Testis (tissue), 3 donors: ENCODE measurements around the gene FGF11. TPM values are rescaled to one million over a fixed set of nuclear protein-coding genes. Genes with fewer than 3 reads are reported as not detected.
A peak's percentile ranks its signal among the peaks of the same experiment; 100 is the strongest.

ENCODE experiments used
- DNase-seq: peaks from one replicate; pipeline ENCODE4 v3.0.0-alpha.2; 2019
- H3K27ac ChIP-seq, 2 donors: fragments of 200-600 bp; sonication (generic); one replicate each; pipeline ENCODE4 v1.5.1; 2019
- H3K27me3 ChIP-seq: fragments of 200-600 bp; sonication (generic); one replicate; pipeline ENCODE4 v1.5.1; 2019
- H3K36me3 ChIP-seq: fragments of 200-600 bp; sonication (generic); one replicate; pipeline ENCODE4 v1.5.1; 2017; ENCODE audit warnings: low read depth; ENCODE audit errors: missing control alignments
- H3K4me1 ChIP-seq: fragments of 200-600 bp; sonication (generic); one replicate; pipeline ENCODE4 v1.5.1; 2019
- H3K4me3 ChIP-seq, 2 donors: fragments of 200-600 bp; sonication (generic); one replicate each; pipeline ENCODE4 v1.5.1; 2017 to 2019
- H3K9me3 ChIP-seq: fragments of 200-600 bp; sonication (generic); one replicate; pipeline ENCODE4 v1.5.1; 2017
- CTCF ChIP-seq, 3 experiments: fragments of 450-650 bp in 2 of 3; fragments of 200-600 bp in 1 of 3; sonication (generic) in 1 of 3; IDR thresholded peaks; one replicate each; pipeline ENCODE4 v1.5.1; 2016 to 2019; ENCODE audit warnings: antibody characterized with exemption in 3 of 3, mild to moderate bottlenecking in 2 of 3, moderate library complexity in 1 of 3
- POLR2A ChIP-seq: fragments of 450-650 bp; IDR thresholded peaks from one replicate; pipeline ENCODE4 v1.6.1; 2017; ENCODE audit warnings: antibody characterized with exemption, mild to moderate bottlenecking, moderate library complexity
- WGBS, 2 donors: methylation state at CpG; one replicate each; pipeline ENCODE4 v1.1.5; 2018; 5-methylcytosine and 5-hydroxymethylcytosine counted together
- intact Hi-C: fragments of 100-400 bp; cut with DNase I; formaldehyde crosslinking; loops from one replicate; pipeline ENCODE4 v1.15.1; 2023; ENCODE audit warnings: low total_unique reads
- polyA plus RNA-seq: library from polyadenylated mRNA; stranded (reverse); fragments of 350-450 nt; fragmentation: Illumina TruSeq; extraction: RNeasy Lipid Tissue Mini Kit (QIAGEN cat#74804); gene quantifications from one replicate; pipeline ENCODE4 v1.2.3, GENCODE V29; 2014; ENCODE audit warnings: low read depth, low replicate concordance; ENCODE audit not compliant: insufficient read depth
- total RNA-seq, 2 donors: library from RNA; depleted of rRNA; stranded (reverse); fragments of >200 nt; gene quantifications; one replicate each; pipeline ENCODE4 v1.2.3, GENCODE V29; 2016

Gene FGF11
- total and polyA plus RNA-seq, 3 donors from 2014 or later = 3.2 to 4.6 (median 4.2) TPM

- peak overlapping the region in 1 of 2 donors; percentile 78 for H3K4me3 ChIP-seq
- intact Hi-C loops = no loop called here
- H3K27me3 ChIP-seq = no peaks in the 10 kb centered on the region
- no peak for DNase-seq
- 8 to 12% methylated on average over 3 of the region's 3 CpGs for WGBS, 2 donors
- H3K27ac ChIP-seq = peak overlapping the region in 1 of 2 donors; percentile 21
- H3K4me1 ChIP-seq = peaks cover 42% of the 10 kb centered on the region
- no peaks in the 10 kb centered on the region for H3K9me3 ChIP-seq
- H3K36me3 ChIP-seq = no peaks in the 10 kb centered on the region
- TF ChIP-seq CTCF (IDR thresholded peaks at IDR 0.05) (no peak), POLR2A (no peak)
Measured at GRCh38 chr17:7486181-7486580, 46.9 kb downstream of the FGF11 start.

- intact Hi-C loops = no loop called here
- H3K27ac ChIP-seq = no peak overlapping the region
- 59 to 65% methylated on average over 8 of the region's 8 CpGs for WGBS, 2 donors
- DNase-seq = no peak
- no peaks in the 10 kb centered on the region for H3K36me3 ChIP-seq
- no peak overlapping the region for H3K4me3 ChIP-seq
- H3K27me3 ChIP-seq = no peaks in the 10 kb centered on the region
- peaks cover 38% of the 10 kb centered on the region for H3K4me1 ChIP-seq
- H3K9me3 ChIP-seq = no peaks in the 10 kb centered on the region
- no peak for TF ChIP-seq CTCF (IDR thresholded peaks at IDR 0.05)
- TF ChIP-seq POLR2A = no peak
Measured at GRCh38 chr17:7490144-7490543, 50.8 kb downstream of the FGF11 start.

- no peaks in the 10 kb centered on the region for H3K9me3 ChIP-seq
- peaks cover 29% of the 10 kb centered on the region for H3K4me1 ChIP-seq
- no peak for DNase-seq
- intact Hi-C loops = no loop called here
- no peaks in the 10 kb centered on the region for H3K27me3 ChIP-seq
- no peak for TF ChIP-seq POLR2A
- no peak for TF ChIP-seq CTCF (IDR thresholded peaks at IDR 0.05)
- no peaks in the 10 kb centered on the region for H3K36me3 ChIP-seq
- WGBS, 2 donors = 86 to 97% methylated on average over 1 of the region's 1 CpG
- no peak overlapping the region for H3K4me3 ChIP-seq
- no peak overlapping the region for H3K27ac ChIP-seq
Measured at GRCh38 chr17:7491583-7491982, 52.3 kb downstream of the FGF11 start.

GRCh38 chr17:7493941-7494340, 54.6 kb downstream of the FGF11 start:
- H3K27ac ChIP-seq = no peak overlapping the region
- H3K36me3 ChIP-seq = no peaks in the 10 kb centered on the region
- H3K9me3 ChIP-seq = no peaks in the 10 kb centered on the region
- TF ChIP-seq CTCF (IDR thresholded peaks at IDR 0.05) (no peak), POLR2A (no peak)
- intact Hi-C loops = no loop called here
- no peaks in the 10 kb centered on the region for H3K27me3 ChIP-seq
- H3K4me3 ChIP-seq = no peak overlapping the region
- DNase-seq = no peak
- whole genome bisulfite sequencing, 2 donors = 79 to 86% methylated on average over 3 of the region's 3 CpGs
- H3K4me1 ChIP-seq = peaks cover 11% of the 10 kb centered on the region

Other genes with a start within 250 kb of the FGF11 start
Only the 30 nearest of the 40 such genes appear.
- 10 to 100 TPM; 86.4 to 94.0 TPM for gene CTDNEP1, start 187.8 kb upstream of the FGF11 start, total RNA-seq
- 138 TPM for gene CTDNEP1, start 187.8 kb upstream of the FGF11 start, polyA plus RNA-seq
- 100 to 1,000 TPM; 107 to 123 TPM for gene ELP5, start 187.3 kb upstream of the FGF11 start, total RNA-seq
- 295 TPM for gene ELP5, start 187.3 kb upstream of the FGF11 start, polyA plus RNA-seq
- 1 to 10 TPM; 4.5 to 6.9 TPM for gene CLDN7, start 177.0 kb upstream of the FGF11 start, total RNA-seq
- 8.8 TPM for gene CLDN7, start 177.0 kb upstream of the FGF11 start, polyA plus RNA-seq
- gene SLC2A4, start 157.8 kb upstream of the FGF11 start, total RNA-seq = 1 to 10 TPM; 4.2 to 6.6 TPM
- gene SLC2A4, start 157.8 kb upstream of the FGF11 start, polyA plus RNA-seq = 4.7 TPM
- 100 to 1,000 TPM; 276 to 549 TPM for gene YBX2, start 144.9 kb upstream of the FGF11 start, total RNA-seq
- gene YBX2, start 144.9 kb upstream of the FGF11 start, polyA plus RNA-seq = 1,120 TPM
- gene EIF5A, start 131.9 kb upstream of the FGF11 start, total RNA-seq = 100 to 1,000 TPM; 193 to 229 TPM
- 388 TPM for gene EIF5A, start 131.9 kb upstream of the FGF11 start, polyA plus RNA-seq
- 100 to 1,000 TPM; 204 to 239 TPM for gene GPS2, start 124.2 kb upstream of the FGF11 start, total RNA-seq
- gene GPS2, start 124.2 kb upstream of the FGF11 start, polyA plus RNA-seq = 219 TPM
- gene NEURL4, start 110.2 kb upstream of the FGF11 start, total RNA-seq = 10 to 100 TPM; 34.5 to 50.6 TPM
- gene NEURL4, start 110.2 kb upstream of the FGF11 start, polyA plus RNA-seq = 38.3 TPM
- gene ACAP1, start 103.0 kb upstream of the FGF11 start, total RNA-seq = 100 to 1,000 TPM in 1 of 2 donors, 10 to 100 TPM in 1; 12.6 to 140 TPM
- gene ACAP1, start 103.0 kb upstream of the FGF11 start, polyA plus RNA-seq = 95.2 TPM
- 1 to 10 TPM; 4.8 to 5.0 TPM for gene KCTD11, start 87.3 kb upstream of the FGF11 start, total RNA-seq
- 6.8 TPM for gene KCTD11, start 87.3 kb upstream of the FGF11 start, polyA plus RNA-seq
- gene TMEM95, start 84.4 kb upstream of the FGF11 start, total RNA-seq = 1 to 10 TPM; 2.8 to 6.6 TPM
- gene TMEM95, start 84.4 kb upstream of the FGF11 start, polyA plus RNA-seq = 9.9 TPM
- 1 to 10 TPM; 3.7 to 6.8 TPM for gene TNK1, start 58.4 kb upstream of the FGF11 start, total RNA-seq
- gene TNK1, start 58.4 kb upstream of the FGF11 start, polyA plus RNA-seq = 4.0 TPM
- gene PLSCR3, start 45.0 kb upstream of the FGF11 start, total RNA-seq = 10 to 100 TPM; 13.6 to 19.4 TPM
- 14.2 TPM for gene PLSCR3, start 45.0 kb upstream of the FGF11 start, polyA plus RNA-seq
- 10 to 100 TPM; 18.7 to 33.3 TPM for gene TMEM256, start 35.4 kb upstream of the FGF11 start, total RNA-seq
- 27.3 TPM for gene TMEM256, start 35.4 kb upstream of the FGF11 start, polyA plus RNA-seq
- gene NLGN2, start 31.7 kb upstream of the FGF11 start, total RNA-seq = 10 to 100 TPM in 1 of 2 donors, 1 to 10 TPM in 1; 9.9 to 10.7 TPM
- 8.4 TPM for gene NLGN2, start 31.7 kb upstream of the FGF11 start, polyA plus RNA-seq
- gene SPEM1, start 19.2 kb upstream of the FGF11 start, total RNA-seq = 10 to 100 TPM in 1 of 2 donors, 1 to 10 TPM in 1; 8.5 to 18.7 TPM
- 67.7 TPM for gene SPEM1, start 19.2 kb upstream of the FGF11 start, polyA plus RNA-seq
- gene SPEM2, start 13.9 kb upstream of the FGF11 start, total RNA-seq = 100 to 1,000 TPM in 1 of 2 donors, 10 to 100 TPM in 1; 41.4 to 202 TPM
- gene SPEM2, start 13.9 kb upstream of the FGF11 start, polyA plus RNA-seq = 111 TPM
- gene SPEM3, start 10.7 kb upstream of the FGF11 start, total RNA-seq = 10 to 100 TPM in 1 of 2 donors, 1 to 10 TPM in 1; 5.7 to 18.8 TPM
- 63.0 TPM for gene SPEM3, start 10.7 kb upstream of the FGF11 start, polyA plus RNA-seq
- 10 to 100 TPM in 1 of 2 donors, 1 to 10 TPM in 1; 7.9 to 11.7 TPM for gene TMEM102, start 4.1 kb upstream of the FGF11 start, total RNA-seq
- 6.5 TPM for gene TMEM102, start 4.1 kb upstream of the FGF11 start, polyA plus RNA-seq
- 1 to 10 TPM; 6.2 to 7.4 TPM for gene CHRNB1, start 5.5 kb downstream of the FGF11 start, total RNA-seq
- gene CHRNB1, start 5.5 kb downstream of the FGF11 start, polyA plus RNA-seq = 6.9 TPM
- 10 to 100 TPM; 34.0 to 43.4 TPM for gene ZBTB4, start 40.1 kb downstream of the FGF11 start, total RNA-seq
- gene ZBTB4, start 40.1 kb downstream of the FGF11 start, polyA plus RNA-seq = 39.5 TPM
- 1 to 10 TPM; 1.8 to 3.9 TPM for gene SLC35G6, start 41.9 kb downstream of the FGF11 start, total RNA-seq
- gene SLC35G6, start 41.9 kb downstream of the FGF11 start, polyA plus RNA-seq = 3.9 TPM
- gene POLR2A, start 44.9 kb downstream of the FGF11 start, total RNA-seq = 100 to 1,000 TPM; 359 to 391 TPM
- 175 TPM for gene POLR2A, start 44.9 kb downstream of the FGF11 start, polyA plus RNA-seq
- gene TNFSF12, start 109.5 kb downstream of the FGF11 start, total RNA-seq = 10 to 100 TPM; 17.0 to 20.6 TPM
- gene TNFSF12, start 109.5 kb downstream of the FGF11 start, polyA plus RNA-seq = 21.5 TPM
- 1 to 10 TPM; 1.2 to 5.1 TPM for gene TNFSF13, start 119.2 kb downstream of the FGF11 start, total RNA-seq
- 11.5 TPM for gene TNFSF13, start 119.2 kb downstream of the FGF11 start, polyA plus RNA-seq
- 10 to 100 TPM; 77.4 to 83.5 TPM for gene SENP3, start 122.4 kb downstream of the FGF11 start, total RNA-seq
- 108 TPM for gene SENP3, start 122.4 kb downstream of the FGF11 start, polyA plus RNA-seq
- 1 to 10 TPM; 2.0 to 6.4 TPM for gene CD68, start 140.1 kb downstream of the FGF11 start, total RNA-seq
- 54.8 TPM for gene CD68, start 140.1 kb downstream of the FGF11 start, polyA plus RNA-seq
- gene MPDU1, start 144.3 kb downstream of the FGF11 start, total RNA-seq = 10 to 100 TPM; 55.7 to 88.7 TPM
- 60.9 TPM for gene MPDU1, start 144.3 kb downstream of the FGF11 start, polyA plus RNA-seq
- 1 to 10 TPM; 2.8 to 4.0 TPM for gene SOX15, start 150.6 kb downstream of the FGF11 start, total RNA-seq
- 2.6 TPM for gene SOX15, start 150.6 kb downstream of the FGF11 start, polyA plus RNA-seq
- gene FXR2, start 175.4 kb downstream of the FGF11 start, total RNA-seq = 10 to 100 TPM; 53.8 to 60.3 TPM
- 76.0 TPM for gene FXR2, start 175.4 kb downstream of the FGF11 start, polyA plus RNA-seq